Amniotic stem cell (primary cell): ENCODE measurements around the gene CDC42BPB.

ENCODE experiments used
- DNase-seq: peaks from one replicate; lab custom pipeline; 2025; lab: John Stamatoyannopoulos, UW

The CDC42BPB gene

DNA sequence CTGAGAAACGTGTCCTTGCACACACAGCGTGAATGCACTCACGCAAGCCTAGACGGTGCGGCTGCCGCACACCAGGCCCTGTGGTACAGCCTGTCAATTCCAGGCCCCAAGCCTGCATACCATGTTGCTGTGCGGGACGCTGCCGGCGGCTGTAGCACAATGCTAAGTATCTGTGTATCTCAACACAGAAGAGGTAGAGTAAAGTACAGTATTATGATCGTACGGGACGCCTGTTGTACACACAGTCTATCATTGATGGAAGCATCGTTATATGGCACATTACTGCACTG, 89.9 kb downstream of the CDC42BPB start:
- DNase-seq: no peak

DNA sequence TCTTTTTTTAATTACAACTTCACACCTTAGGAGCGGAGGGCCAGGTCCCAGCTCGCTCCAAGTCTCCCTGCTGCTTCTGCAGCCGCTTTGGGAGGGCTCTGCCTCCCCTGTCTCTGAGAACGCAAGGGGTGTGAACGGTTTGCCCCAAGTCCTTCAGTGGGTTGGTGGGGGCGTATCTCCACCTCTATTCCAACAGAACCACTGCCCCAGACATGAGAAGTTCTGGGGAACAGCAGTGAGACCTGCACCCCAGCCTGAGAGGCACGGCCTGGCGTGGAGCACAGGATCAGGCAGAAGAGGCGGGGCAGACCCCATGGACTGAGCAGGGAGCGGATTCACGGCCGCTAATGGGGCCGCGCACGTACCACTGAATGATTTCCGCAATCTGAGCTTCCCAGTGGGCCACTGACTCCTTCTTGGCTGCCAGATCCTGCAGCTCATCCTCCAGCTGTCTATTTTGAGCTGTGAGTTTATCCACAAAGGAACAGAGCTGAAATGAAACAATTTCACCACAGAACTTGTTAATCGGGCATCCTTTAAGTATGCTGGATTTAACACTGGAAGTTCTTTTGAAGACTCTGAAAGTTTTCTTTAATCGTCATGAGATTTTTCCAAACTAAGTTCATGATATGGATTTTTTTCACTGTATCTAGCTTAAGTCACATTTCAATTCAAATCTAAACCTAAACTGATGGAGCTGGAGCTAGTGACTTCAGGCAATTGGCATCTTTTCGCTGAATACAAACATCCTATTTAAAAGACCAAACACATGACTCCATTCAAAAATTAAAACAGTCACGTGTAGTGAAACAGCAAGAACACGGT, 90.5 kb downstream of the CDC42BPB start:
- no peak for DNase-seq

DNA sequence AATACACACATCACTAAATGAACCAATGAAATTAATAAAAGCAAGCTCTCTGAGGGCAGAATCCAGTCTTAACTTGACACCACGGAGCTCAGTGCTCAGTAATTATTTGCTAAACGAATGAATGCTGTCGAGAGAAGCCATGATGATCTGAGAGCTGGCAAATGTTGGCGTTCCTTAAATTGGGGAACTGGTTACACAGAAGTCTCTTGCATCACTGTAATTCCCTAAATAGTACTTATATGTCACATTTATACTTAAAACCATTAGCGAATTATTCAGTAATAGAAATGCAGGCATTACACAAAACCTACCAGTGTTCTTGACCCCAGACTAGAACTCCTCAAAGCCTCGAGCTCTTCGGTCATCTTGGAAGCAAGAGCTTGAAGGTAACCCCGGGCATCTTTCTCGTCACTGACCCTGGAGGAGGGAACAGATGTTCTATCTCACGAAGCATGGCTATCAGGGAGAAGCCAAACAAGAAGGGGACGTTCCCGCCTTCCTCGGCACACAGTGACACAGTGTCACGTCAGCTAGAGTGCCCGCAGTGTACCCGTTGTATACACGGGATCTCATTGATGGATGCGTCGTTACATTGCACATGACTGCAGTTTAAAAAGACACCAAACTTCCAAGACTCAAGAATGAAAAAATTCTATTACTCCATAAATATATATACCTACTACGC, 91.2 kb downstream of the CDC42BPB start:
- DNase-seq: no peak

DNA sequence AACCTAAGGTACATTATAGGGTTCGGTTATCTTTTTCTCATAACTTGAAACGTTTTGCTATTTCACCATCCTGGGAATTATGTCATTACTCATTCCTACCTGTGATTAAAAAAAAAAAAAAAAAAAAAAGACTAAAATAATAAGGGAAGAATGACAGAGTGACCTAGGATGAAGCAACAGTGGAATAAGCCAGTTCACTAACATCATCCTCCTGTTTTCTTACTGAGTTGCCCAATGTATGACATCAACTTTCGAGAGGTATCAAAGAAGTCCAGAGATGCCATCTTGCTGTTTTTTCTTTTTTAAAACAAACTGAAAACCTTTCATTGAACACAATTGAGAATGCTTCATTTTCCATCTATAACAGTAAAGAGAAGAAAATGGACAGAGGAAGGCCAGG, 92.1 kb downstream of the CDC42BPB start:
- no peak for DNase-seq

DNA sequence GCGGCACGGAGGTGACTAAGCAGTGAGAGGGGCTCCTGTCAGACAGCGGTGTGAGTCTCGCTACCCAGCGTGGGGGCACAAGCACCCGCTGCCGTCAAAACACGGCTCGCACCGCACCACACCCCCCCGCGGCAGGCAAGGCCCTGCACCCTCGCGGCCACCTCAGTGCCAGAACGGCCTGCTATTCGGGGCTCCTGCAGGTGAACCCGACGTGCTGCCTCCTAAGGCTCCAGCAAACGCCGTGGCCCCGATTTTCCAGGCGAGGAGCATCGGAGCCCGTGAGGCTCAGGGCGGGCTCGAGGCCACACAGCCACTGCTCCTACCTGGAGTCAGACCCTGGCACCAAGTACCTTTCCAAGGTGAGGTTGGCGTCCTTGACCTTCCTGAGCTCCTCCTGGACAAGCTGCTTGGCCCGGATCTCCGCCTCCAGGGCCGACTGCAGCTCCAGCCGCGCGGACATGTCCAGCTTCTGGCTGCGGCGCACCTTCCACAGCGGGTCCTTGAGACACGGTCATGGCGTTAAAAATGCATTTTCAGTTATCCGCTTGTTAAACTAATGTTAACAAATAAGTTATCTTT, 93.1 kb downstream of the CDC42BPB start:
- no peak for DNase-seq

DNA sequence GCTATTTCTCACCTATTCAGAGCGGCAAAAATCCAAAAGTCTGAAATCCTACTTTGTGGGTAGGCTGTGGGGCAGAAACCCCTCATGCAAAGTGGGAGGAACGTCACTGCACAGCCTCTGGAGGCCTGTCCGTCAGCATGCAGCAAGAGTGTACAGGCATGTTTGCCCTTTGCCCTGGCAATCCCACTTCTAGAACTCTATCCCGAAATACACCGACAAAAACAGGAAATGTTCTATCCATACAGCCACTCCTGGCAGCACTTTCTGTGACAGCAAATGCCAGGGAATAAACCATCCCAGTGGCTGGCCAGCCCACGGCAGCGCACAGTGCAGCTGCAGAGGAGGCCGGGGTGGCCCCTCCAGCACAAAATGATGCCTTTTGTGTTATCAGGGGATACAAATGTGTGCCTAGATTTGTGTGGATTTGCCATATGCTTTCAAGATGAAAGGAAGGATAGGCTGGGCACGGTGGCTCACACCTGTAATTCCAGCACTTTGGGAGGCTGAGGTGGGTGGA, 95.2 kb downstream of the CDC42BPB start:
- no peak for DNase-seq

DNA sequence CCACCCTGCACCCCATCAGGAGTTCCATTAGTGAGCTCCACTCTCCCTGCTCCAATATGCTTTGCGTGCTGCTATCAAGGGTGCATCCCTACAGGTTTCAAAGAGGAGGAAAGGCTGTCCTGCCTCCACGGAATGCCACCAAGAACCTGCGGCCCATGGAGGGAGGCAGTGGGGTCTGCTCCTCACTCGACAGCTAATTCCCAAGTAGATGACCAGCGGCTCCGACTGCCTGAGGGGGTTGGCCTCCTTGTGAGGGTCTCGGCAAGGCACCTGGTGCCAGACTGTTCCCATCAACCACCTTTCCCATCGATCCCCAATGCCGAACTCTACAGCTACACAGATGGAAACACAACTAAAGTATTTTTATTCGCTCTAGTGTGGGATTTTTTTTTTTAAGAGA, 98.9 kb downstream of the CDC42BPB start:
- DNase-seq: no peak

DNA sequence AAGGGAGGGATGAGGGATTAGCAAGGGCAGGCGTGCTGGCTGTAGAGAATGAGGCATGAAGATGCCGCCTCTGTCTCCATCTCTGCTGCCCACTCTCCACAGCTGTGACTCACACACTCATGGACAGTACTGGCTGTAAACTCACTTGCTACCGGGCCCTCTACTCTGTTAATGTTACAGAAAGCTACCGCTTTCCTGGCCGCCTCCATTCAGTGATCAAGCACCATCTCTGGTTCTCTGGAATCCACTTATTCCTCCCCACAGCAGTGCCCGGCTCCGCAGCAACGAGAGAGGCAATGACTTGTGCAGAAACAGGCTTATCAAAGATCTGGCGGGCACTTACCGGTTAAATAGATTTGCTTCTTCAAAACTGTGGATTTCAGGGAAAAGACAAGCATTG, 100.1 kb downstream of the CDC42BPB start:
- no peak for DNase-seq

DNA sequence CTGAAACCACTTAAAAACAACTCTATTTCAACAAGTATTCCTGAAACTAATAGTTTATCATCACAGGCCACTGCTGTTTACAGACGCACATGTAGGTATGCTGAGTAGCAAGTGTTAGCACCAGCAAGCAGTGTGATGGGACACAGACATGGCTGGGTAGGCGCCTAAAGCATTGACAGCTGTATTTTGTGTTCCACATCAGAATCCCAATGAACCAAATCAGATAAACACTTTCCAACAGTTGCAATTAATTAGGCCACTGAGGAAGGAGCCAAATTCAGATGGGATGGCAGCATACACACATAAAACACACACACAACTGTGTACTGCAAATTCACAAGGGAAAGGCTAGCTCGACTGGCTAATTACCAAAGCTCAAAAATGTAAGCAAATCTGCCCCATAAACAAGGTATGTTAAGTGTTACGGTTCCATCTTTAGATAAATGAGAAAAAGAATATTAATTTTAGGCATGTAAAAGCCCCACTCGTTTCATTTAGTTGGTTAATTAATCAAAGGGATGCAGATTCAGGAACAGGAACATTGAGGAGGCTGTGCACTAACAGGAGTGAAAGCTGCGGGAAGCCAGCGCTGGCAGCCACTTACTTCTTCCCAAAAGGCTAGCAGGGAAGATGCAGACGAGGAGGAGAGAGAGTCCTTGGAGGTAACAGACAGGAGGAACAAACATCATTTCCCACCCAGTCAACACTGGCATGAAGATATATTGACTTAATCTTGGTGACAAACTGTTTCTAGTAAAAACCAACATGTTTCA, 101.5 kb downstream of the CDC42BPB start:
- DNase-seq: no peak

DNA sequence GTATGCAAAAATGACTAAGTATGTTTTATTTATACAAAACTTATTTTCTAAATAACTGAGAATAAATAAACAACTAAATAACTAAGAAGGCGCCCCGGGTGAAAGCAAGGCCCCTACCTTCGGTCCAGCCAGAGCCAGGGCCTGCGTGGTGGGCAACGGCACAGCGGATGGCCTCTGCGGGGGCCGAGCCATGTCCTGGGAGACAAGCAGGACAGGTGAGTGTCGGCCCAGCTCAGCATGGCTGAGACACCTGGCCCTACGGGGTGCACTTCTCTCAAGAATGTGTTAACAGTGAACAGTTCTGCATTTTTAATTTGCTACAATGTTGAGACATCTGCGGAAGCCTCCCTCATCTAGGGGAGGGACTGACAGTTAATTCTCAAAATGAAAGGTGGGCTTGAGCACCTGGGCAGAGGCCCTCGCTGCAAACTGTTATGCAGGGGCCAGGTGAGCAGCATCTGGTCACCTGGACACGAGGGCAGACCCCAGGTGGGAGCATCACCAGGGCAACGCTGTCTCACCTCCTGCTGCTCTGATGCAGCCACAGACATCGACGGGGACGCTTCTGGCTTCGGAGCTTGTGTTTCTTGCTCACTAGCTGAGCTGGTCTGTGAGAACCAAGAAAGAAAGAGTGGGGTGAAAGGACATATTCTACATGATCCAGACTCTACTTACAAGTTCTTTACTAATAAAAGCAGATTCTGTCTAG, 103.1 kb downstream of the CDC42BPB start:
- DNase-seq: no peak

DNA sequence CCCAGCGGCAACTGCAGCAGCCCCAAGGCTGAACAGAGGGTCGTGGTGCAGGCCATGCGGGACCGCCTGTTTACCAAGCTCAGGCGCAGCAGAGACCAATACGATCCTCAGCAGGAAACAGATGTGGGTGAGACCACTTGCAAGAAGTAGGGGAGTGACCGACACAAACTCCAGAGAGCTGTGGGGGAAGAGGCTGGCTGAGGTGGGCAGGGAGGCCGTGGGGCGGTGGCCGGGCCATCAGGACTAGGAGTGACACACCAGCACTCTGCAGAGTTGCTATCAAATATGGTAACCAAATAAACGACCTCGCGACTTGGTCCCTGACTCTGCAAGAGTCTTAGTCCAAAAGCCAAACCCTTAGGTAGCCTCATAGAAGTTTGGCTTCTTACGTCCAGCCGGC, 104.2 kb downstream of the CDC42BPB start:
- DNase-seq: no peak

DNA sequence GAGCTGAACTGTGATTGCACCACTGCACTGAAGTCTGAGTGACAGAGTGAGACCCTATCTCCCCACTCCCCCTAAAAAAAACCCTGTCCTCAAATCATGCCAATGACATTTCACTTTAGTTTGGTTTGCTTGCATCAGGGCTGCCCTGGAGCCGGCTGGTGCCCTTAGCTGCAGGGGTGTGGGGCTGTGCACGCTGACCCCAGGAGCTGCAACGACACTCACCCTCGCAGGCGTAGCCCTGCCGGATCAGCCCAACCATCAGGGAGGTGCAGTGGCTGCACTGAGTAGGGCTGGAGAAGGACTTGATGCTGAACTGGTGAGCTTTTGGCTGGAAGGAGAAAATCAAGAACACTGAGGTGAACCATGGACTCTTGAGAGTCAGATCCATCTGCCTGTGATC, 105.1 kb downstream of the CDC42BPB start:
- DNase-seq: no peak

DNA sequence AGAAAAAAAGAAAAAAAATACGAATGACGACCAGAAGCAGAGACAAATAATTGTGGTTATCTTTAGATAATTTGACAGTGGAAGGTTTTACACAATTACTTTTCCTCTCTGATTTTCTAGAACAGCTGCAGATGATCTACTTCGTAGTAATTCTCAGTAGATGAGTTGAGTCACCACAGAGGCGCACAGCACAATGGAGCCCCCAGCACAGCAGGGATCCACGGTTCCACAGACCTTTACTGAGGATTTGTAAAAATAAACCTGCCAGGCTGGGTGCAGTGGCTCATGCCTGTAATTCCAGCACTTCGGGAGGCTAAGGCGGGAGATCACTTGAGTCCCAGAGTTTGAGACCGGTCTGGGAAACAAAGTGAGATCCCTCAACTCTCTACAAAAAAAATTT, 105.5 kb downstream of the CDC42BPB start:
- DNase-seq: no peak

DNA sequence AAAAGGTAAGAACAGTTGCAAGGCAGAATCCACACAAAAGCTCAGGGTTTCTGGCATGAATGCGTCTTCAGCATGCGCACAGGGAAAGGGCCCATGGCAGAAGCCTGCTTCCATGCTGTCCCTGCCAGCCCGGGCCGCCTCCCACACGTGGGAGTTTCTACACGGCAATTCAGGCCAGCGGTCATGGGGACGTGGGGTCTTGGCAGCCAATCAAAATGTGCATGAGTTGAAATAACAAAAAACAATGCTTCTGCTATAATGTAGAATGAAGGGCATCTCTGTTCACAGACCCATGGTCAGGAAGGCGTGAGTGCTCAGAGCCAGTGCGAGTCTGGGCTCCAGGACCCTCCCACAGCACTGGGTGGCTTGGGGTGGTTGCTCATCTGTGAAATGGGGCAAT, 106.3 kb downstream of the CDC42BPB start:
- DNase-seq: no peak

DNA sequence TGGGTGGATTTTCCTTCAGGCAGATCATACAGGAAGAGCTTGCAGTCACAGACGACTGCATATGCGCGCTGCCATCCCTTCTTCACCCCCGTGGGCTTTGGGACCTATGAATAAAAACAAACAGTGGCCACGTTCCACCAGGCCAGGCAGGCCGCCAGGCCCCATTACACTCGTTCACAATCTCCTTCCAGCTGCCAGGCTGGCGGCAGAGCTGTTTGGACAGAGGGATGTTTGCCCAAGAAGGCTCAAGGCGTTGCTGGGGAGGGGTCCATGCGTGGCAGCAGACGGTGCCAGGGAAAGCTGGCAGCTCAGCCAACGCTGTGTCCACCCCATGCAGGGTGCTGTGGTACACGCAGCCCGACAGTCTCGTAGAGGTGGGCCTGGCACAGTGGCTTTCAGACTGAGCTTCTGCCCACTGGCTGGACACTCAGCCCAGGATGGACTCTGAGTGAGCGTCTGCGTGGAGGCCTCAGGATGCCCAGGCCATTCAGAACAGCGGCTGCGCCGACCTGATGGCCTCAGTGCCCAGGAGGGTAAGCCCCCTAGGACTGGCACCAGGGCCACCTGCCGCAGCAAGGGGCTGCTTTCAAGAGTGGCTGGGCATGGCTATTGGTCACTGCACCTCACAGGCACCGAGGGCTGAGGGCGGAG, 107.4 kb downstream of the CDC42BPB start:
- no peak for DNase-seq

DNA sequence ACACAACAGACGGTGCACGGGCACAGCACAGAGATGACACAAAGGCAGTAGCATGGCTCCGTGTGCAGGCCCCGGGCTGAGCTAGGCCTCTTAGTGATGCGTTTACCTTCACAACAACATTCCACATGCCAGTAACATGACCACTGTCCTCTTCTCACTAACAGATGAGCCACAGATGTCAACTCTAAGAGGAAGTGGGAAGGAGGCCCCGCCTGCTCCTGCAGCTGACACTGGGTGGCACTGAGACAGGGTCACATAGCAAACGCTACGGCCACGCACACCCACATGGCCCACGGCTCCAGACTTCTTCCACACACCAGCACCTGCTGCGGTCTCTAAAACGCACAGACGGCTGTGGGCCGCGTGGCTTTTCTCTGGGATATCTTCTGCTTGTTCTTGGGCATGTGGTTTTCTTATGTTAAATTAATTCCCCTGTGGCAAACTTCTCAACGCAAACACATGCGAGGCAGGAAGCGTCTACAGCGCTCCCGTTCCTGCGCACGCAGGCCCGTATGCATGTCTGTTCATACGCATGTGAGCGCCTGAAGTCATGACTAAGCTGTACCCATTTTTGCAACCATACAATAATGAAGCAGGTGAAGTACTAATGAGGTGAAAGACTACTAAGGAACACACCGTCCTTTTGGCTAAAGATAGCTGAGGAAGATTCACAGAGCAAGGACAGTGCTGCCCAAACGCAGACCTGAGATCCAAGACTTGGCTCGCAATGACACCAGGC, 108.1 kb downstream of the CDC42BPB start:
- no peak for DNase-seq

DNA sequence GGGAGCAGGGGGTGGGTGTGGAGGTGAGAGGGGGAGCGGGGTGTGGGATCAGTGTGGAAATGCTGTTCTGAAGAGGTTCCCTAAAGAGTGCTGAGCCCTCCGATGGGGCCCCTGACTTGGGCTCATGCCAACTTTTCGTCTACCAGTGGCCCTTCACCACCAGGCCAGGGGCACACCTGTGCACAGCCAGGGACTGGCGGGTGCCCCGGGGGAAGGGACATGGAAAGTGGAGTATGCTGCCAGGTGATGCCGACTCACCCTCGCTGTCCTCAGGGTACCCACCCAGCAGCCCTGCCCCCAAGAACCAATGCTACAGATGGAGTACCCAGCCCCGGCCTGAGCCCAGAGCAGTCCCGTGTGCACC, 108.7 kb downstream of the CDC42BPB start:
- no peak for DNase-seq

DNA sequence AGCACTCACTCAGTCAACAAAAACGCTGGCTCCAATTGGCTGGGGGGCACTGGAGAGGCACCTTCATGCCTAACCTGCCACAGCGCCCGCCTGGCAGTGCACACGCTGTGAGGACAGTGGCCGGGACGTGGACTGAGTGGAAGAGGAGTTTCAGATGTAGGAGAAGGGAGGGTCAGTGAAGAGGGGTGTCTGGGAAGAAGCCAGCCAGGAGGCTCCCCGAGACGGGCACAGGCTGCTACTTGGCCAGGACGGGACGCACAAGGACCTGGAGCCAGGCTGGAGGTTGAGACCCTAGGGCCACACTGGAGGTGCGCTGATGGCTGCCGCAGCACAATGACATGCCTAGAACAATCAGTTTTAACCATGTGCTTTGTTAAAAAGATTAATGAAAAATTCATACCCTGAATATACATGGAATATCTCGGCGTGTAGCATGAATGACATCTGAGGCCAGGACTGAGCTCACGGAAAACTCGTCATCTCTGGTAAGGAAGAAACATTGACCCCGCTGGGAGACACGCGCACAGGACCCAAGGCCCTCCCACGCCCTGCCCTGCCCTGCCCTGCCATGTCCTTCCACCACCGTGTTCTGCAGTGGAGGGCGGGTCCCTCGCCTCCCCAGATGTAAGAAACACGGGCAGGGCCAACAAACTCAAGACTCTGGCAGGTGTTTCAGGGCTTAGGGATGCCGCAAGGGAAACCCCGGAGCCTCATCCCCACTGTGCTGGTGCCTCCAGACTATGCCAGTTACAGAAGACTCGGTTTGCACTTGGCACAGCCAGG, 109.8 kb downstream of the CDC42BPB start:
- no peak for DNase-seq

DNA sequence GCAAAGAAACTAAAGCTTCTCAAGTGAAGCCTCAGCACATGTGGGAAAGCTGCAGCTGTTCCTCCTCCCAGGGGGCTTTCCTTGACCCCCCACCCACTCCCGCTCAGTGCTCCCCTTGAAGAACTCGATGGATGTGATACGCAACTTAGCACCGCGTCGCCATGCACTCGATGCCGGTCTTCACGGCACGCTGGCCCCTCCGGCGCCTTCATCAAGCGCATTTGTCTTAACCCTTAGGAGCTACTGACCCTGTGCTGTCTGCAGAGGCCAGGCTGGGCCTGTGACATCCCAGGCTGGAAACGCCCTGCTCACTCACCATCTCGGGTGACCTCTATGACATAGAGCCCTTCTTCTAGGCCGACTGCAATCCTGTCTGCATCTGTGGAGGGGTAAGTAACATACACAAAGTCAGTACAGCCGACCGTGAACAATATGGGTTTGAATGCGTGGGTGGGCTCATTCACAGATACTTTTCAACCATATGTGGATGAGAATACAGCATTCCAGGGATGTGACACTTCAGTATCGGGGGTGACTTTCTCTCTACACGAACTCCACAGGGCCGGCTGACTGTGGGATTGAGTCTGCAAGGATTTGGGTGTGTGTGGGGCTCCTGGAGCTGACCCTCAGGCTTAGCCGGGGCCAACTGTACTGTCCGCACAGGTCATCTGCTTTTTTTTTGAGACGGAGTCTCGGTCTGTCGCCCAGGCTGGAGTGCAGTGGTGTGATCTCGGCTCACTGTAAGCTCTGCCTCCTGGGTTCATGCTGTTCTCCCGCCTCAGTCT, 111.8 kb downstream of the CDC42BPB start:
- no peak for DNase-seq
